Keratinocyte (primary cell): Measurements from ENCODE around the gene AMELY.

Experiments
- EZH2 ChIP-seq: IDR thresholded peaks from one replicate; pipeline ENCODE4 v1.6.1; 2012; ENCODE audit warnings: inconsistent platforms, mild to moderate bottlenecking, low read length, moderate library complexity
- TF ChIP-seq, protein P1 (sequence below), 3 experiments: IDR thresholded peaks in 1 of 3; conservative IDR thresholded peaks in 1 of 3; optimal IDR thresholded peaks in 1 of 3; 2 replicates in 2 of 3; 3 replicates in 1 of 3; pipeline versions ENCODE3 to v1.5.1; 2011; ENCODE audit warnings: low read length in 3 of 3, mild to moderate bottlenecking in 3 of 3, moderate library complexity in 2 of 3, control low read depth in 1 of 3, inconsistent platforms in 1 of 3; ENCODE audit not compliant: insufficient read depth in 2 of 3; ENCODE audit errors: extremely low read depth in 1 of 3

GRCh38 chrY:6928265-6928664 lies 16.7 kb upstream of the AMELY start:
- TF ChIP-seq EZH2 = no peak
- TF ChIP-seq, protein P1, sequence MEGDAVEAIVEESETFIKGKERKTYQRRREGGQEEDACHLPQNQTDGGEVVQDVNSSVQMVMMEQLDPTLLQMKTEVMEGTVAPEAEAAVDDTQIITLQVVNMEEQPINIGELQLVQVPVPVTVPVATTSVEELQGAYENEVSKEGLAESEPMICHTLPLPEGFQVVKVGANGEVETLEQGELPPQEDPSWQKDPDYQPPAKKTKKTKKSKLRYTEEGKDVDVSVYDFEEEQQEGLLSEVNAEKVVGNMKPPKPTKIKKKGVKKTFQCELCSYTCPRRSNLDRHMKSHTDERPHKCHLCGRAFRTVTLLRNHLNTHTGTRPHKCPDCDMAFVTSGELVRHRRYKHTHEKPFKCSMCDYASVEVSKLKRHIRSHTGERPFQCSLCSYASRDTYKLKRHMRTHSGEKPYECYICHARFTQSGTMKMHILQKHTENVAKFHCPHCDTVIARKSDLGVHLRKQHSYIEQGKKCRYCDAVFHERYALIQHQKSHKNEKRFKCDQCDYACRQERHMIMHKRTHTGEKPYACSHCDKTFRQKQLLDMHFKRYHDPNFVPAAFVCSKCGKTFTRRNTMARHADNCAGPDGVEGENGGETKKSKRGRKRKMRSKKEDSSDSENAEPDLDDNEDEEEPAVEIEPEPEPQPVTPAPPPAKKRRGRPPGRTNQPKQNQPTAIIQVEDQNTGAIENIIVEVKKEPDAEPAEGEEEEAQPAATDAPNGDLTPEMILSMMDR (optimal IDR thresholded peaks at IDR 0.05 in 1 of 3, IDR thresholded peaks at IDR 0.05 in 1 of 3, conservative IDR thresholded peaks at IDR 0.05 in 1 of 3; ENCODE audit: extremely low read depth in 1 of 3, insufficient read depth in 2 of 3, low read length in 3 of 3) = no peak
